SU-DHL-6 (cell line): ENCODE data around the gene GNAO1.

Experiments used
- H2AFZ ChIP-seq: fragments of 200-600 bp; sonication (generic); 2 replicates; pipeline ENCODE4 v1.6.1; 2014; ENCODE audit warnings: low read depth, mild to moderate bottlenecking, moderate library complexity, mixed read lengths, antibody characterized with exemption, low read length; ENCODE audit not compliant: severe bottlenecking
- H3F3A ChIP-seq: fragments of 200-600 bp; shearing (Covaris generic); 2 replicates; pipeline ENCODE4 v1.6.0; 2016; ENCODE audit warnings: antibody characterized with exemption, mild to moderate bottlenecking; ENCODE audit not compliant: insufficient read depth
- H3K27ac ChIP-seq: fragments of 200-600 bp; sonication (generic); 2 replicates; pipeline ENCODE4 v1.5.1; 2016; ENCODE audit warnings: low read depth, mild to moderate bottlenecking, low read length, moderate library complexity, mixed read lengths
- H3K27me3 ChIP-seq: fragments of 200-600 bp; sonication (generic), shearing (Covaris generic); 2 replicates; pipeline ENCODE4 v1.6.0; 2014; ENCODE audit warnings: mild to moderate bottlenecking, low read length
- H3K36me3 ChIP-seq: fragments of 200-600 bp; sonication (generic); 2 replicates; pipeline ENCODE4 v1.6.1; 2014; ENCODE audit warnings: mild to moderate bottlenecking, low read length, mixed read lengths
- H3K4me2 ChIP-seq: fragments of 300-600, 200-600 bp; shearing (Covaris generic), sonication (generic); 2 replicates; pipeline ENCODE4 v1.6.0; 2014; ENCODE audit warnings: low read length, low read depth, mild to moderate bottlenecking; ENCODE audit not compliant: poor library complexity, severe bottlenecking
- H3K4me3 ChIP-seq: fragments of 200-600 bp; sonication (generic); 2 replicates; pipeline ENCODE4 v1.5.1; 2014; ENCODE audit warnings: antibody characterized with exemption, low read length, mild to moderate bottlenecking, mixed read lengths; ENCODE audit not compliant: insufficient read depth, poor library complexity, severe bottlenecking
- H3K79me2 ChIP-seq: fragments of 200-600 bp; sonication (generic); 2 replicates; pipeline ENCODE4 v1.6.1; 2014; ENCODE audit warnings: mild to moderate bottlenecking, low read length, moderate library complexity; ENCODE audit not compliant: insufficient read depth
- H3K9ac ChIP-seq: fragments of 200-600 bp; sonication (generic); 2 replicates; pipeline ENCODE4 v1.7.0; 2014; ENCODE audit warnings: mild to moderate bottlenecking, low read length
- H3K9me2 ChIP-seq: fragments of 200-600 bp; sonication (generic); replicated peaks from 2 replicates; pipeline ENCODE4 v1.6.1; 2014; ENCODE audit warnings: low read length; ENCODE audit not compliant: insufficient read depth
- H3K9me3 ChIP-seq: fragments of 200-600 bp; sonication (generic); 2 replicates; pipeline ENCODE4 v1.6.1; 2014; ENCODE audit warnings: low read length, mixed read lengths; ENCODE audit not compliant: insufficient read depth
- H4K20me1 ChIP-seq: fragments of 200-600 bp; sonication (generic); 2 replicates; pipeline ENCODE4 v1.6.1; 2014; ENCODE audit warnings: low read depth, mild to moderate bottlenecking, antibody characterized with exemption, low read length, moderate library complexity, mixed read lengths
- CTCF ChIP-seq: fragments of 200-600 bp; sonication (generic); IDR thresholded peaks from one replicate; pipeline ENCODE4 v1.5.1; 2017; ENCODE audit warnings: antibody characterized with exemption, mild to moderate bottlenecking, low read length, moderate library complexity; ENCODE audit not compliant: insufficient read depth, poor library complexity, severe bottlenecking
- EZH2phosphoT487 ChIP-seq: fragments of 200-600 bp; sonication (generic), shearing (Covaris generic); conservative IDR thresholded peaks from 2 replicates; pipeline ENCODE4 v1.6.1; 2018; ENCODE audit warnings: mild to moderate bottlenecking, antibody characterized with exemption, low read length, moderate library complexity, mixed read lengths

GNAO1 gene

DNA sequence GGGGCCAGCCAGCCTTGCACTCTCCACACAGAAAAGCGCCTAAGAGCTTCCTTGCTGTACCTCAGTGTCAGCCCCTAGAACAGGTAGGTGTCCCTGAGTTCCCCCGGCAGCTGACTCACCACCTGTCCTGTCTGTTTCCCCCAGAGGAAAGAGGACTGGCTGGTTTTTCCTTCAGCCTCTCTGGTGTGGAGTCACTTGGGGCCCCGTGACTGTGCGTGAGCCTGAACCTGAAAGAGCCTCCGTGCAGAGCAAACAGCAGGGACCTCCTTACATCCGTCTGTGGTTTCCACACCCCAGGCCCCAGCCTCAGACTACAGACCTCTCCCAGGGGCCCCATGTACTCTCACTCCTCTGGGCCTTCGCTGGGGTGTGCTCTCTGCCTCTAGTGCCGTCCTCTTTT is 87.8 kb downstream of the GNAO1 start:
- Histone ChIP-seq H3K9ac (no peak overlapping the region), H2AFZ (no peak overlapping the region), H3K9me2 (no peaks in the 10 kb centered on the region), H3K27me3 (no peaks in the 10 kb centered on the region), H4K20me1 (no peaks in the 10 kb centered on the region), H3K9me3 (no peaks in the 10 kb centered on the region), H3K27ac (no peak overlapping the region), H3K36me3 (no peaks in the 10 kb centered on the region), H3K4me2 (no peak overlapping the region), H3F3A (no peaks in the 10 kb centered on the region), H3K4me3 (no peak overlapping the region), H3K79me2 (no peaks in the 10 kb centered on the region)
- TF ChIP-seq EZH2phosphoT487 (no peak), CTCF (no peak)

DNA sequence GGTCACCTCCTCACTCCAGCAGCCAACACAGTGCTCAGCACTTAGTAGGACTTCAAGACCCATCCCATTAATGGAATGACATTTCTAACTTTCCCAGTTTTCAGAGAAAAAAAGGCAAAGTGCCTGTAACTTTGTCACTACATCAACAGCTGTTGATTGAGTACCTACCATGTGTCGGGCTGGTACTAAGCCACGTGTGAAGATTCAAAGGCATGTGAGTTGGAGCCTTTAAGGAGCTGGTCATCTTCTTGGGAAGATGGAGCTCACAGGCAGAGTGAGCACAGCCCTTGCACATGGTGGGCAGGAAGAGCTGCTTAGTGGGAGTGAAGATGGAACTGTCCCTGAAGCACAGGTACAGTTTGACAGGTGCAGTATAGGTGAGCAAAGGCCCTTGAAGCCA is 88.6 kb downstream of the GNAO1 start:
- H3K4me2 ChIP-seq = no peak overlapping the region

DNA sequence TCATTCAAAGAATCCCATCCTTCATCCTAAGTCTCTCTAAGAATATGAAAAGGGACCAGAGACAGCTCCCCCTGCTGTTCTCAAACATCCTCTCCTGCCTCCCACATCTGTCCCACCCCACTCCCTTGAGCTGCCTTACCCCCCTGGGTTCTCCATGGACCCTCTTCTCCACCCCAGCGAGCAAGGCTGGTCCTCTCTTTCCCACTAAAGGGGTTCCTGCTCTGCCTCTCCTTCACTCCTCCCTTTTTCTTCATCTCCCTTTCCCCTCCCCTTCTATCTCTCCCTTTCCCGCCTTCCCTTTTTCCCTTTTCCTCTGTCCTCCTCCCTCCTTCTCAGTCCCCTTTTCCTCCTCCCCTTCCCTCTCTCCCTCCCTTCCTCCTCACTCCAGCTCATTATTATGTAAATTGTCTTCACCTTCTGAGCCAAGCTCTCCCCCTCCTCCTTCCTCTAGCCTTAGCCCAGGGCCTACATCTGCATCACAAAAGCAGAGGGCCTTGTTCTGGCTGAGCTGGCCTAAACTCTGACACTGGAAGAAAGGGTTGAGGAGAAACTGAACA is 90.0 kb downstream of the GNAO1 start:
- Histone ChIP-seq H3K9me3 (no peaks in the 10 kb centered on the region), H3K79me2 (no peaks in the 10 kb centered on the region), H3K4me3 (no peak overlapping the region), H3K4me2 (no peak overlapping the region), H4K20me1 (no peaks in the 10 kb centered on the region), H3K9me2 (no peaks in the 10 kb centered on the region), H3K36me3 (no peaks in the 10 kb centered on the region), H3F3A (no peaks in the 10 kb centered on the region), H3K27ac (no peak overlapping the region), H3K9ac (no peak overlapping the region), H2AFZ (no peak overlapping the region), H3K27me3 (no peaks in the 10 kb centered on the region)
- TF ChIP-seq CTCF = no peak
- TF ChIP-seq EZH2phosphoT487 = no peak

More for the DNA sequence above, 88.6 kb downstream of the GNAO1 start:
- H3K27me3 ChIP-seq = no peaks in the 10 kb centered on the region
- no peaks in the 10 kb centered on the region for H3K9me3 ChIP-seq
- no peak overlapping the region for H3K9ac ChIP-seq
- TF ChIP-seq EZH2phosphoT487 = no peak
- no peaks in the 10 kb centered on the region for H4K20me1 ChIP-seq
- no peaks in the 10 kb centered on the region for H3K9me2 ChIP-seq
- no peaks in the 10 kb centered on the region for H3F3A ChIP-seq
- H3K36me3 ChIP-seq = no peaks in the 10 kb centered on the region
- H2AFZ ChIP-seq = no peak overlapping the region
- H3K4me3 ChIP-seq = no peak overlapping the region
- H3K79me2 ChIP-seq = no peaks in the 10 kb centered on the region
- no peak overlapping the region for H3K27ac ChIP-seq

DNA sequence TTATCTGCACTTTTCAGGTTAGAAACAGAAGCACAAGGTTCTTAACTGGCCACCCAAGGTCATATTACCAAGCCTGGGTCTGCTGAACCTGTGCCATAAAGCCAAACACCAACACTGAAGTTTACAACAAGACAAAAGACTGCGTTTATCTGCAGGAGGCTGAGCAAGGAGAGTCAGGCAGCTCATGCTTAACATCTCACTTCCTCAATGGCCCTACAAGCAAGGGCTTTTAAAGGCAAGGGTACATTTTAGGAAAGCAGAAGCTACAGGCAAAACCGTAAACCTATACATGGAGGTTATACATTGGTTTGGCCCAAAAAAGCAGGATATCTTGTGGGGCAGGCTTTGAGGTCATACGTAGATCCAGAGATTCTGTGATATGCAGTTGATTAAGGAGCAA is 91.2 kb downstream of the GNAO1 start:
- Histone ChIP-seq H2AFZ (no peak overlapping the region), H3K79me2 (no peaks in the 10 kb centered on the region), H3F3A (no peaks in the 10 kb centered on the region), H4K20me1 (no peaks in the 10 kb centered on the region), H3K27ac (no peak overlapping the region), H3K27me3 (no peaks in the 10 kb centered on the region), H3K9me2 (no peaks in the 10 kb centered on the region), H3K9ac (no peak overlapping the region), H3K4me2 (no peak overlapping the region), H3K4me3 (no peak overlapping the region), H3K9me3 (no peaks in the 10 kb centered on the region), H3K36me3 (no peaks in the 10 kb centered on the region)
- TF ChIP-seq EZH2phosphoT487 (no peak), CTCF (no peak)
